Erythroblast (primary cell): ENCODE measurements around the gene KLHL10.

Experiments used
- DNase-seq, 2 experiments: peaks; one replicate each; lab custom pipeline; 2025; lab: John Stamatoyannopoulos, UW
- GATA1 ChIP-seq: IDR thresholded peaks from 2 replicates; pipeline ENCODE4 v1.6.1; 2011; ENCODE audit warnings: low read depth, mild to moderate bottlenecking, control low read depth, low read length, moderate library complexity
- POLR2A ChIP-seq: IDR thresholded peaks from 2 replicates; pipeline ENCODE4 v1.6.1; 2011; ENCODE audit warnings: mild to moderate bottlenecking, low read length

Gene KLHL10

DNA sequence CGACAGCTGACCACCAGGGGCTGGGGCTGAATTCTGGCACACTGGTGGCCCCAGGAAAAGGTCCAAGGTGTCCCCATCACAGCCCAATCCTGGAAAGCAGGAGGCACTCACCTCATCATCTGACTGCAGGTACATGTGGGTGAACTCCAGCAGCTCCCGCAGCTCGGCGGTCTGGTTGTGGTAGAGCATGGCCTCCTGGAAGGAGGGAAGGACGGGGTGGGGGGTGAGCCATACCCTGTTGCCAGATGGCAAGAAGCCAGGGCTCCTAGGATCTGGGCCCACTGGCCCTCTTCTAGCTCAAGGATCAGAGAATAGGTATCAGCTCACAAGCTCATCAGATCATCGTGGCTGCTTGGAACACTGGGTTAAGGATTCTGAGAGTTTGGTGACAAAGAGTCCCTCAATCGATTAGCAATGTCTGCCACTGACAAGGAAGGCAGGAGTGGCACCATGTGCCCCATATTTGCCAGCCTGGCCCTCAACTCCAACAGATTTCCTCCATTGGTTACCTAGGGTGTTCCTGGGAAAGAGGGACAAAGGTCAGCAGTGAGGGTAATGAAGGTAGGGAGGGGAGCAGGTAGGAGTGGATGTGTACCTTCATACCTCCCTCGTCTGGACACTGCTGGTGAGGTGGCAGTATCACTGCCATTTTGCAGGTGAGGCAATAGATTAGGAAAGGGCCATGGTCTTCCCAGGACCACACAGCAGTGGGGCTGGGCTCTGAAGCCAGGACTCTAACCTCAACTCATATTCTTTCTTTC is 30.8 kb upstream of the KLHL10 start:
- TF ChIP-seq GATA1, result no peak
- TF ChIP-seq POLR2A, result no peak
- no peak for DNase-seq

GRCh38 chr17:41810659-41811548 is 26.7 kb upstream of the KLHL10 start:
- TF ChIP-seq POLR2A, result no peak
- TF ChIP-seq GATA1, result no peak
- no peak for DNase-seq

DNA sequence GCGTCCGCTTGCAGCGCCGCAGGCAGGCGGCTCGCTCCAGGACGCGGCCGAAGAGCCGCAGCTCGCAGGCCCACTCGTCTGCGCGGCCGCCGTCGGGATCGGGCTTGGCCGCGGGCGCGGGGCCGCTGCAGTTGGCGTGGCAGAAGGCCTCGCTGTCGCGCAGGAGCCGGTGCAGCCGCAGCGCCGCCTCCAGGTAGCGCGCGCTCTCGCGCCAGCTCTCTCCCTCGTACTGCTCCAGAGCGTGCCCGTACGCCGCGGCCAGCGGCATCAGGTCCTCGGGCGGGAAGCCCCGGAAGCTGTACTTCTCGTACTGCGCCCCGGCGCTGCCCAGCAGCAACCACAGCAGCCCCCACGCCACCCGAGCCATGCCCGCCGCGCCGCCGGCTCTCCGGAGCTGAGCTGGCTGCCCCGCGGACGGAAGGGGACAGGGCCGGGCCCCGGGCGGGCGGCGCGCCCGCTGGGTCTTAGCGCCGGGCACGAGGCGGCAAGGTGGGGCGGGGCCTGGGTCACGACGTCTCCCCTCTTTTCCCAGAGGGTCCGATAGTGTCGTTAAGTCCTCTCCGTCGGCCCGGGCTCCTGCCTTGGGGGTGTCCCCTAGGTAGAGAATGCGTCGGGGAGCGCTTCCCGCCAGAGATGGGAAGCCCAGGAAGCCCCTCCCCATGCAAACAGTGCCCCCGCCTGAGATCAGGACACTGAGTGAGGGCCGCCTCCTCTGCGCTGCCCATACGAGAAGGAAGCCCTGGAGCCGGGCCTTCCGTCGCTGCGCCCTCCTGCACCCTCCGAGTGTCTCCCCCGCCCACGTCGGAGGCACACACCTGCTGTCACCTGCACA is 25.9 kb upstream of the KLHL10 start, which contains the start of gene P3H4:
P3H4 (minus strand) TSS at position 401 of the 832 bp plus-strand sequence; CDS start at position 367, 34 bp downstream.
- peak; percentile 68 to 72 for DNase-seq
- TF ChIP-seq POLR2A (no peak), GATA1 (no peak)

- TF ChIP-seq POLR2A (no peak), GATA1 (no peak)
- DNase-seq, result peak; percentile 21 to 22
These were observed 25.1 kb upstream of the KLHL10 start, which contains the start of gene FKBP10 for GRCh38 chr17:41812381-41813151. TSS of gene FKBP10 (plus strand) at chr17:41813004. CDS start at chr17:41813035, 31 bp downstream.

DNA sequence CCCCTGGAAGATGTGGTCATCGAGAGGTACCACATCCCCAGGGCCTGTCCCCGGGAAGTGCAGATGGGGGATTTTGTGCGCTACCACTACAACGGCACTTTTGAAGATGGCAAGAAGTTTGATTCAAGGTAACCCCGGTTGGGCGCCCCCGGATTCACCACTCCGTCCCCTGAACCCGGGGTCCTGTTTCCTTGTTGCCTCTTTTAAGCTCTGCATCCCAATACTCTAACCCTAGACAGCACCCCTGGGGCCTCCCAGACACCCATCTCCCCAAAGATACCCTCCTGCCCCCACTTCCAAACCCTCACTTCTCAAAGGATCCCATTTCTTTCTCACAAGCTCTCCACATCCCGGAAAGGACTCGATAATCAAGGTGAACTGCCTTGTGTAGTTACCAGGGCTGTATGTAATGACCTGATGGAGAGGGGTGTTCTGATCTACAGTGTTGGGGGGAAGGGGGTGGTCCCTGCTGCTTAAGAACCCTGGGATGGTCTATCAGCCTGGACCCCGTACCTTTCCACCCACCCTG is 24.4 kb upstream of the KLHL10 start:
- DNase-seq, result no peak
- TF ChIP-seq POLR2A, result no peak
- TF ChIP-seq GATA1, result no peak

DNA sequence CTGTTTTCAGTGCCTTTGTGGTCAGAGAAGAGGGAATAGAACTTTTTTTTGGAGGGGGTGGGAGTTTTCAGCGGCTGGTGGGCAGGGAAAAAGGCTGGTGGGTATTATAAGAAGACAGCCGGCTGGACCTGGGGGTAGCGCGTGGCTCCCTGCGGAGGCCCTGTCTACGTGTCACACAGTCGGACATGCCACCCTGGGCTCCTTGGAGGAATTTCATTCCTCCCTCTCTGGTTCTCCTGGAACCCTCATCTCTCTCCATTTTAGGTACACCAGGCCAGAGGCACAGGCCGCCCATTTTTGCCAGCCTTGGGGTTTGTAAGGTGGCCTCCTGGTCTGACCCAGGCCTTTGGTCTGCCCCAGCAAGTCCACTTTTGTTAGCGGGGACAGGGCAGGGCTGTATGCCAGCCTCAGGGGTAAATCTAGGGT is 23.9 kb upstream of the KLHL10 start:
- no peak for TF ChIP-seq POLR2A
- no peak for TF ChIP-seq GATA1

DNA sequence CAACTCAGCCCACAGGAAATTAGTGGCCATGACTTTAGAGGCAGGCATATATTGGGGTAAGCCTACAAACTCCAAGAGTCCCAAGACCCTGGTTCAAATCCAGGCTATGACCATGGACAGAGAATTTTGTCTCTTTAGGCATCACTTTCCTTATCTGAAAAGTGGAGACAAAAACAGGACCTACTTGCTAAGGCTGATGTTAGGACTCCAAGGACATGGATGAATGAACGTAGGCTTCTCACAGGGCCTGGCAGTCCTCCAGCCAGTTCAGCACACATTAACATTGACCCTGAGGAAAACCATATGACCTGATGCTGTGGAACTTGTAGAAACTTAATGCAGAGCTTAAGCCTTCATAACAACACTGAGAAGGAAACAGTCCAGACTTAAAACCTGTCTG is 23.4 kb upstream of the KLHL10 start:
- no peak for DNase-seq
- TF ChIP-seq POLR2A (no peak), GATA1 (no peak)

More for the DNA sequence above, 23.9 kb upstream of the KLHL10 start:
- no peak for DNase-seq

- DNase-seq, result no peak
- TF ChIP-seq GATA1 (no peak), POLR2A (no peak)
These were observed 20.8 kb upstream of the KLHL10 start for GRCh38 chr17:41816637-41817320.

GRCh38 chr17:41818024-41818423 is 19.6 kb upstream of the KLHL10 start:
- TF ChIP-seq POLR2A, result no peak
- no peak for TF ChIP-seq GATA1

GRCh38 chr17:41821776-41822175 is 15.8 kb upstream of the KLHL10 start:
- no peak for TF ChIP-seq GATA1
- DNase-seq, result no peak

More at GRCh38 chr17:41818024-41818423, 19.6 kb upstream of the KLHL10 start:
- no peak for DNase-seq

GRCh38 chr17:41822216-41823140 is 15.1 kb upstream of the KLHL10 start:
- DNase-seq, result no peak
- TF ChIP-seq GATA1 (no peak), POLR2A (no peak)
